HEK293 (cell line): ENCODE measurements around the gene SERTAD1.

Source experiments
- AEBP2 ChIP-seq: fragments of 450-650 bp; formaldehyde crosslinking; IDR thresholded peaks from 2 replicates; pipeline ENCODE4 v1.5.1; 2016; ENCODE audit warnings: missing biosample characterization, missing genetic modification characterization, borderline replicate concordance
- ATF2 ChIP-seq: fragments of 450-650 bp; formaldehyde crosslinking; IDR thresholded peaks from 2 replicates; pipeline ENCODE4 v1.5.1; 2016; ENCODE audit warnings: missing biosample characterization, missing genetic modification characterization, low read depth
- ELK4 ChIP-seq: IDR thresholded peaks from 2 replicates; pipeline ENCODE4 v1.6.1; 2011; ENCODE audit warnings: mild to moderate bottlenecking, low read depth, low read length, borderline replicate concordance
- GLI2 ChIP-seq: fragments of 450-650 bp; formaldehyde crosslinking; IDR thresholded peaks from 2 replicates; pipeline ENCODE4; 2017; ENCODE audit warnings: missing biosample characterization, missing genetic modification characterization, low read depth, borderline replicate concordance
- INSM2 ChIP-seq: fragments of 450-650 bp; formaldehyde crosslinking; IDR thresholded peaks from 2 replicates; pipeline ENCODE4 v1.5.1; 2016; ENCODE audit warnings: missing biosample characterization, missing genetic modification characterization
- KLF7 ChIP-seq: fragments of 450-650 bp; formaldehyde crosslinking; IDR thresholded peaks from 2 replicates; pipeline ENCODE4 v1.5.1; 2016; ENCODE audit warnings: missing biosample characterization, missing genetic modification characterization, borderline replicate concordance
- KLF9 ChIP-seq: fragments of 450-650 bp; formaldehyde crosslinking; IDR thresholded peaks from 2 replicates; pipeline ENCODE4 v1.5.1; 2016; ENCODE audit warnings: missing biosample characterization, missing genetic modification characterization, low read depth
- PATZ1 ChIP-seq: fragments of 450-650 bp; formaldehyde crosslinking; IDR thresholded peaks from 2 replicates; pipeline ENCODE4 v1.5.1; 2016; ENCODE audit warnings: missing biosample characterization, missing genetic modification characterization
- PRDM1 ChIP-seq: fragments of 450-650 bp; formaldehyde crosslinking; IDR thresholded peaks from 2 replicates; pipeline ENCODE4; 2016; ENCODE audit warnings: missing biosample characterization, missing genetic modification characterization
- SCRT1 ChIP-seq: fragments of 450-650 bp; formaldehyde crosslinking; IDR thresholded peaks from 2 replicates; pipeline ENCODE4 v1.5.1; 2016; ENCODE audit warnings: missing biosample characterization, missing genetic modification characterization, borderline replicate concordance
- ZNF114 ChIP-seq: fragments of 450-650 bp; formaldehyde crosslinking; IDR thresholded peaks from 2 replicates; pipeline ENCODE4 v1.5.0; 2017; ENCODE audit warnings: missing biosample characterization, missing genetic modification characterization
- ZNF248 ChIP-seq: fragments of 450-650 bp; formaldehyde crosslinking; IDR thresholded peaks from 2 replicates; pipeline ENCODE4 v1.5.1; 2017; ENCODE audit warnings: missing biosample characterization, missing genetic modification characterization
- ZNF341 ChIP-seq: fragments of 450-650 bp; formaldehyde crosslinking; IDR thresholded peaks from 2 replicates; pipeline ENCODE4; 2016; ENCODE audit warnings: low read depth, missing biosample characterization, missing genetic modification characterization
- ZNF354C ChIP-seq: fragments of 450-650 bp; formaldehyde crosslinking; IDR thresholded peaks from 2 replicates; pipeline ENCODE4 v1.5.1; 2016; ENCODE audit warnings: missing biosample characterization, missing genetic modification characterization, low read depth, borderline replicate concordance
- ZNF560 ChIP-seq: fragments of 450-650 bp; formaldehyde crosslinking; IDR thresholded peaks from 2 replicates; pipeline ENCODE4 v1.5.1; 2017; ENCODE audit warnings: missing biosample characterization, missing genetic modification characterization, borderline replicate concordance
- ZNF626 ChIP-seq: fragments of 450-650 bp; sonication (Bioruptor Pico); formaldehyde crosslinking; IDR thresholded peaks from 2 replicates; pipeline ENCODE4 v1.5.1; 2018; ENCODE audit warnings: missing biosample characterization, missing genetic modification characterization, inconsistent platforms
- ZNF658 ChIP-seq: fragments of 450-650 bp; formaldehyde crosslinking; IDR thresholded peaks from 2 replicates; pipeline ENCODE4; 2016; ENCODE audit warnings: missing biosample characterization, missing genetic modification characterization
- ZNF664 ChIP-seq: fragments of 450-650 bp; formaldehyde crosslinking; IDR thresholded peaks from 2 replicates; pipeline ENCODE4 v1.5.1; 2016; ENCODE audit warnings: missing biosample characterization, missing genetic modification characterization
- ZNF692 ChIP-seq: fragments of 450-650 bp; formaldehyde crosslinking; IDR thresholded peaks from 2 replicates; pipeline ENCODE4 v1.5.1; 2016; ENCODE audit warnings: missing biosample characterization, missing genetic modification characterization
- ZNF704 ChIP-seq: fragments of 450-650 bp; formaldehyde crosslinking; IDR thresholded peaks from 2 replicates; pipeline ENCODE4 v1.5.1; 2016; ENCODE audit warnings: missing biosample characterization, missing genetic modification characterization
- ZNF707 ChIP-seq: fragments of 450-650 bp; formaldehyde crosslinking; IDR thresholded peaks from 2 replicates; pipeline ENCODE4 v1.5.1; 2016; ENCODE audit warnings: missing biosample characterization, missing genetic modification characterization
- ZNF791 ChIP-seq: fragments of 450-650 bp; formaldehyde crosslinking; IDR thresholded peaks from 2 replicates; pipeline ENCODE4 v1.5.1; 2016; ENCODE audit warnings: missing biosample characterization, missing genetic modification characterization
- ZNF830 ChIP-seq: fragments of 450-650 bp; IDR thresholded peaks from 2 replicates; pipeline ENCODE4 v1.5.0; 2018; ENCODE audit warnings: missing biosample characterization, missing genetic modification characterization, low read depth, mild to moderate bottlenecking, moderate library complexity
- ZSCAN18 ChIP-seq: fragments of 450-650 bp; formaldehyde crosslinking; IDR thresholded peaks from 2 replicates; pipeline ENCODE4 v1.5.1; 2016; ENCODE audit warnings: missing biosample characterization, missing genetic modification characterization

Gene SERTAD1

GRCh38 chr19:40444000-40444824 lies 18.4 kb upstream of the SERTAD1 start, which contains the start of gene SERTAD3 (continued):
- TF ChIP-seq ZNF791 (tag by site-specific recombination) (no peak), ELK4 (no peak), ZSCAN18 (peak; percentile 19; the same call in 1 of the 2 replicates), ZNF248 (tag by site-specific recombination) (no peak), ZNF560 (tag by site-specific recombination) (no peak), ZNF707 (tag by site-specific recombination) (no peak), ZNF692 (peak; percentile 97), INSM2 (tag by site-specific recombination) (peak; percentile 73; the same call in 1 of the 2 replicates), AEBP2 (tag by site-specific recombination) (no peak), ZNF341 (tag by site-specific recombination) (peak; percentile 91), ZNF114 (tag by site-specific recombination) (no peak), ZNF830 (tag by site-specific recombination) (no peak), ZNF704 (tag by site-specific recombination) (no peak), ZNF626 (no peak), PRDM1 (no peak), GLI2 (tag by site-specific recombination) (no peak), ZNF354C (tag by site-specific recombination) (no peak), ATF2 (tag by site-specific recombination) (peak; percentile 94), ZNF664 (tag by site-specific recombination) (no peak), KLF9 (tag by site-specific recombination) (peak; percentile 100), ZNF658 (no peak), PATZ1 (tag by site-specific recombination) (peak; percentile 100), KLF7 (tag by site-specific recombination) (peak; percentile 99), SCRT1 (tag by site-specific recombination) (peak; percentile 63)
